HG03039 (cell line): ENCODE measurements around the gene CCDC7.
"Not testable (repeated sequence)": the region's sequence is repeated elsewhere in the genome, so short reads cannot be mapped to it uniquely, and the experiment has no call there.

Experiments
- ATAC-seq: cut with Tn5 transposase; IDR thresholded peaks from one replicate; pipeline ENCODE4 v1.9.1; 2021; ENCODE audit warnings: mild to moderate bottlenecking, moderate library complexity; ENCODE audit not compliant: unreplicated experiment

Gene CCDC7

DNA sequence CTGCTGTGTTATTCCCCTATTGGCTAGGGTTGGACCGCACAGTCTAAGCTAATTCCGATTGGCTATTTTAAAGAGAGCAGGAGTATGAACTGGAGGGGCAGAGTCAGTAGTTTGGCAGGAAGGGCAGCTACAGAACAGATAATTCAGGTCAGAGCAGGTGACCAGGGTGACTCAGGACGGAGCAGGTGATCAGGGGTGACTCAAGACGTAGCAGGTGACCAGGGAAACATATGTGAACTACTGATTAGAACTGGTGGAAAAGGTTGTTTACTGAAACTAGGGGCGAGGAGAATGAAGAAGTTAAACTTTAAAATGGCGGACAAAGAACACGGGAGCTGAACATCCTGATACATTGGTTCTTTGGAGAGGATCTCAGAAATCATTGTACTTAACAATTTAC lies 102.3 kb downstream of the CCDC7 start:
- no peak for ATAC-seq

DNA sequence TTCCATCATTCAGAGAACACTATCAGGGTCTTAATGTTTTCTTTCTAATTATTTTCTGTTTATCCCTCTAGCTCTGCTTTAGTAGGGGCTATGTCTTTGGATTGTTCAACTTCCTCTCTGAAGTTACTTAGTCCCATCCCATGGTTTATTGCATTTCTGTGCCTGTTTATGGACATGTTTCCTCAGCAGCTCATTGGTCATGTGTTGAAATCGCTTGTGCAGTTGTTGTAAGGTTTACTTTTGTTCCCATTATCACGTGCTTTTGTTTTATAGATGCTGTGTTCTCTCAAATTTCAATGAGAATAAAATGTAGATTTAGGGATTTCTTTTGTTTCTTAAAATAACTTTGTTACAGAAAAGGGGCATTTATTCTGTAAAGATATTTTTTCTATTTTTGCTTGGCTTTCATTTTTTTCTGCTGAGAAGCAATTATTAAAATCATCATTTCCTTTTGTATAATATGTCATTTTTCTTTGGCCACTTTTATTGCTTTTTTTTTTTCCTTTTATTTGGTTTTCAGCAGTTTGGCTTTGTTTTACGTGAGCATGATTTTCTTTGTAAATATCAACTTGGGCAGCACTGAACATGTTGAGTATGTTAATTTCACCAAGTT lies 110.9 kb downstream of the CCDC7 start:
- no peak for ATAC-seq

DNA sequence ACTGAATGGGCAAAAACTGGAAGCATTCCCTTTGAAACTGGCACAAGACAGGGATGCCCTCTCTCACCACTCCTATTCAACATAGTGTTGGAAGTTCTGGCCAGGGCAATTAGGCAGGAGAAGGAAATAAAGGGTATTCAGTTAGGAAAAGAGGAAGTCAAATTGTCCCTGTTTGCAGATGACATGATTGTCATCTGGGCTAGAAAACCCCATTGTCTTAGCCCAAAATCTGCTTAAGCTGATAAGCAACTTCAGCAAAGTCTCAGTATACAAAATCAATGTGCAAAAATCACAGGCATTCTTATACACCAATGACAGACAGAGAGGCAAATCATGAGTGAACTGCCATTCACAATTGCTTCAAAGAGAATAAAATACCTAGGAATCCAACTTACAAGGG lies 116.8 kb downstream of the CCDC7 start:
- not testable (repeated sequence) for ATAC-seq

DNA sequence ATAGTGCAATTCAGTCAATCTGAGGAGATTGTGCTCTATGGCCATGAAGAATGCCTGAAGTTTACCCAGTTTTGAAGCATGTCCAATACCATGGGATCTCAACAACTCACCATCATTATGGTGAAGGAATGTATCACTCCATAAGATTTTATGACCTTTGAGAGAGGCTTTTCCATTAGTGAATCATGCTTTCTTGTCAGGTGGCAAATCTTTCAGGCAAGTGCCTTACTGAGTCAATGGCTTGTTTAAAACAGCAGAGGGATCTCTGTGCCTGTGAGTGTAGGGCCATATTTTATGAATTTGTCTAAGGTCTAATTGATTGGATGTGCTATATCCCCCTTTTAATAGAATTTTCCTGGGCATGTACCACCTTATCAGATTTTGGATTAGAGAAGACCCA lies 131.5 kb downstream of the CCDC7 start:
- no peak for ATAC-seq

DNA sequence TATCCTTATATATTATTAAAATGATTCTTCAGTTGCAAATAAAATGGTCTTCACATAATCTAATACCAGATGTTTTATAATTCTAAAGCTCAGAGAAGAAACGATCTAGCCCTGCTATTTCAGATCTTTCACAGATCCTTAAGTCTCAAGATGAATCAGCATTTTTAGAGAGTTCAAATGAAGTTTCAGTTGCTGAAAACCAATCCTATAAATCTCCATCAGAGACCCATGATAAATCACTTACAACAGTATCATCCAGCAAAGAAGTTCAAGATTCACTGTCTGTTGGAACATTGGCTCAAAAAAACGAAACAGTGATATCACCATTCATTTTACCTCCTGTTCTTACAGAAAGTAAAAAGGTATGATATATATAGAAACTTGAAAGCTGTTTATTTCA lies 137.0 kb downstream of the CCDC7 start:
- ATAC-seq = no peak

DNA sequence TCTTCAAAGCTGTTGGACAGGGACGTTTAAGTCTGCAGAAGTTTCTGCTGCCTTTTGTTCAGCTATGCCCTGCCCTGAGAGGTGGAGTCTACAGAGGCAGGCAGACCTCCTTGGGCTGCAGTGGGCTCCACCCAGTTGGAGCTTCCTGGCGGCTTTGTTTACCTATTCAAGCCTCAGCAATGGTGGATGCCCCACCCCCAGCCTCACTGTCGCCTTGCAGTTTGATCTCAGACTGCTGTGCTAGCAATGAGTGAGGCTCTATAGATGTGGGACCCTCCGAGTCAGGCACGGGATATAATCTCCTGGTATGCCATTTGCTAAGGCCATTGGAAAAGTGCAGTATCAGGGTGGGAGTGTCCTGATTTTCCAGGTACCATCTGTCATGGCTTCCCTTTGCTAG lies 152.1 kb downstream of the CCDC7 start:
- ATAC-seq = not testable (repeated sequence)

DNA sequence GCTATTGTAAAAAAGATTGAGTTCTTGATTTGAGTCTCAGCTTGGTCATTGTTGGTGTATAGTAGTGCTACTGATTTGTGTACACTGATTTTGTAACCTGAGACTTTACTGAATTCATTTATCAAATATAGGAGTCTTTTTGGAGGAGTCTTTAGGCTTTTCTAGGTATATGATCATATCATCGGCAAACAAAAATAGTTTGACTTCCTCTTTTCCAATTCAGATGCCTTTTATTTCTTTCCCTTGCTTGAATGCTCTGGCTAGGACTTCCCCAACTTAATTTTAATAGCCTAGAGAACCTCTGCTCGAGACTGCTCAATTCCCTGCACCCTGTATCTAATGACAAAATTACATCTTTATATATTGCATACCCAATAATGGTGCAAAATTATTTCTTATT lies 154.4 kb downstream of the CCDC7 start:
- ATAC-seq = no peak

DNA sequence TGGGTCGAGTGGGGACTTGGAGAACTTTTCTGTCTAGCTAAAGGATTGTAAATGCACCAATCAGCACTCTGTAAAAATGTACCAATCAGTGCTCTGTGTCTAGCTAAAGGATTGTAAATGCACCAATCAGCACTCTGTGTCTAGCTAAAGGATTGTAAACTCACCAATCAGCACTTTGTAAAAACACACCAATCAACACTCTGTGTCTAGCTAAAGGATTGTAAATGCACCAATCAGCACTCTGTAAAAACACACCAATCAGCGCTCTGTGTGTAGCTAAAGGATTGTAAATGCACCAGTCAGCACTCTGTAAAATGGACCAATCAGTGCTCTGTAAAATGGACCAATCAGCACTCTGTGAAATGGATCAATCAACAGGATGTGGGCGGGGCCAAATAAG lies 155.6 kb downstream of the CCDC7 start:
- ATAC-seq = not testable (repeated sequence)

DNA sequence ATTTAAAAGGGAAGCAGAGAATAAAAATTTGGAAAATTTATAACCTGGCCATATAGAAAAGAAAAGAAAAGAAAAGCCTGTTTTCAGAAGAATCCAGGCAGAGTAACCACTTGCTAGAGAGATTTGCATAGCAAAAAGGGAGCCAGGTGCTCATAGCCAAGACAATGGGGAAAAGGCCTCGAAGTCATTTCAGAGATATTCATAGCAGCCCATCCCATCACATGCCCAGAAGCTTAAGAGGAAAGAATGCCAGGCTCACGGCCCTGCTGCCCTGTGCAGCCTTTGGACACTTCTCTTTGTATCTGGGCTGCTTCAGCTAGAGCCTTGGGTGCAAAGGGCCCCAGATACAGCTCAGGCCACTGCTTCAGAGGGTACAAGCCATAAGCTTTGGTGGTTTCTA lies 159.8 kb downstream of the CCDC7 start:
- ATAC-seq = no peak

DNA sequence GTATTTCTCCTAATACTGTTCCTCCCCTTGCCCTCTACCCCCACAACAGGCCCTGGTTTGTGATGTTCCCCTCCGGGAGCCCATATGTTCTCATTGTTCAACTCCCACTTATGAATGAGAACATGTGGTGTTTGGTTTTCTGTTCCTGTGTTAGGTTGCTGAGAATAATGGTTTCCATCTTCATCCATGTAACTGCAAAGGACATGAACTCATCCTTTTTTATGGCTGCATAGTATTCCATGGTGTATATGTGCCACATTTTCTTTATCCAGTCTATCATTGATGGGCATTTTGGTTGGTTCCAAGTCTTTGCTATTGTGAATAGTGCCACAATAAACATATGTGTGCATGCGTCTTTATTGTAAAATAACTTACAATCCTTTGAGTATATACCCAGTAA lies 164.6 kb downstream of the CCDC7 start:
- ATAC-seq = not testable (repeated sequence)

DNA sequence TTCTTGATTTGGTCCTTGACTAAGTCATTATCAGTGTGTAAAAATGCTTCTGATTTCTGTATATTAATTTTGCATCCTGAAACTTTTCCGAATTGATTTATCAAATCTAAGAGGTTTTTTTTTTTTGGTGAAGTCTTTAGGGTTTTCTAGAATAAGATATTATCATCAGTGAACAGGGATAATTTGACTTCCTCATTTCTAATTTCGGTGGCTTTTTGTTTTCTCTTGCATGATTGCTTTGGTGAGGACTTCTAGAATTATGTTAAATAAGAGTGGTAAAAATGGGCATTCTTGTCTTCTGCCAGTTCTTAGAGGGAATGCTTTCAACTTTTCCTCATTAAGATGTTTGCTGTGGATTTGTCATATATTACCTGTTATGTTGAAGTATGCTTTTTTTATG lies 170.5 kb downstream of the CCDC7 start:
- no peak for ATAC-seq

DNA sequence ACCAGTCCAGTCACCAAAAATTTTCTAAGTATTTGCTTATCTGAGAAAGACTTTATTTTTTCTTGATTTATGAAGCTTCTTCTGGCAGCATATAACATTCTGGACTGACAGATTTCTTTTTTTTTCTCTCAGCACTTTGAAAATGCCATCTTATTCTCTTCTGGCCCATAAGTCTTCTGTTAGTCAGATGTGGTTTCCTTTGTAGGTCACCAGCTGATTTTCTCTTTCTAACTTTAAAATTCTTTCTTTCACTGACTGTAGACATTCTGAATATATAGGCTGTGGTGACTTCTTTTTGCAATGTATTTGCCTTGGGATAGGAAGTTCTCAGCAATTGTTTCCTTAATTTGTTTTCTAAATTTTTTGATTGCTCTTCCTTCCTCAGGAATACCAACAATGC lies 172.5 kb downstream of the CCDC7 start:
- no peak for ATAC-seq

DNA sequence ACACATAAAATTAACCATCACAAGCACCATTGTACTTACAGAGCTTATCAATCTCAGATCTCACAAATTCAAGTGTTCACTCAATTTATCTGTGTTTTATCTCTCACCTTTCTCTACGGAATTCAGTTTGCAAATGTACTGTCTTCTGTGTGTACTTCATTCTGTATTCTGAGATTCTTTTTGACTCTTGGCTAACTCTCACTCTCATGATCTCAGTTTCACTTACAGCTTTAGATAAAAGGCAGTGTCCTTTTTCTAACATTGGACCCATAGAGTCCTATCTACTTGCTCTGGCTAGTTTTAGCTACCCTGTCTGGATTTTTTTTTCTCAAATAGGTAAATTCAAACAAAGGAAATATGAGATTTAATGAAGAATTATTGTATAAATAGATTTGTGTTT lies 176.0 kb downstream of the CCDC7 start:
- no peak for ATAC-seq

DNA sequence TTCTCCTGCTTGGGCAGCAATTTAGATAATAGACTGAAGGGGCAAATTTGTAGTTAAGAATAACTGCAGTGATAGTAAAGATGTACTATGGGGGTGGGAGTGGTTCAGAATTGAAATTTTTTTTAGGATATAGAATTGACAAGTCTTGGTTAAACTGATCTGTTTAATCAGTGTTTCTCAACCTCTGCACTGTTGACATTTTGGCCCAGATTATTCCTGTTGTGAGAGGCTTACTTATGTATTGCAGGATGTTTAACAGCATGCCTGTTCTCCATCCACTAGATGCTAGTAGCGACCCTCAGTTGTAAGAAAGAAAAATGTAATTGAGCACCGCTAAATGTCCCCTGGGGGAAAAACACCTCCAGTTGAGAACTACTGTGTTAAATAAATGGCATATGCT lies 176.5 kb downstream of the CCDC7 start:
- ATAC-seq = no peak

DNA sequence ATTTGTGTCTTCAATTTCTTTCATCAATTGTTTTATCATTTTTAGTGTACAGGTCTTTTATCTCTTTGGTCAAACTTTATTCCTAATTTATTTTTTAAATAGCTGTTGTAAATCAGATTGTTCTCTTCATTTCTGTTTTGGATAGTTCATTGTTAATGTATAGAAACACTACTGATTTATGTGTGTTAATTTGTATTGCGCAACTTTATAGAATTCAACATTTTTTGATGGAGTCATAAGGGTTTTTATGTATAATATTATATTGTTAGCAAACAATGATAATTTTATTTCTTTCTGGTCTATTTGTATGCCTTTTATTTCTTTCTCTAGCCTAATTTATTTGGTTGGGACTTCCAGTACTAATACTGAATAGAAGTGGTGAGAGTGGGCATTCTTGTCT lies 181.2 kb downstream of the CCDC7 start:
- no peak for ATAC-seq

DNA sequence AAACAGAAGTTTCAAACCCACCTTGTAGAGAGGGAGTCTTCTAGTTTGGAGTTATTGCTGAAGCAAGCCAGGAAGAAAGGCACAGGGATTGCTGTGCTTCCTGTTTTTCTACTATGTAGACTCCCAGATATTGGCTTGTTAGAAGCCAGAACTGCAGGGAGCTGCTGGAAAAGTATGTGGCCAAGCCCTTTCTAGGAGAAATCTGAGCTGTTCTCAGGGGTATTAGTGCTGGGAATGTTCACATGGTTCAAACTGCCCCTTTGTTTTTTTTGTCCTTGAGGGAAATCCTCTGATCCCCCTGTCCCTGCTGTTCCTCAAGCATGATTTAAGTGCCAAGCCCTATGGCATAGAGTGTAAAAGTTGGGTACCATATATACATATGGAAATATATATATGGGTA lies 184.0 kb downstream of the CCDC7 start:
- no peak for ATAC-seq

DNA sequence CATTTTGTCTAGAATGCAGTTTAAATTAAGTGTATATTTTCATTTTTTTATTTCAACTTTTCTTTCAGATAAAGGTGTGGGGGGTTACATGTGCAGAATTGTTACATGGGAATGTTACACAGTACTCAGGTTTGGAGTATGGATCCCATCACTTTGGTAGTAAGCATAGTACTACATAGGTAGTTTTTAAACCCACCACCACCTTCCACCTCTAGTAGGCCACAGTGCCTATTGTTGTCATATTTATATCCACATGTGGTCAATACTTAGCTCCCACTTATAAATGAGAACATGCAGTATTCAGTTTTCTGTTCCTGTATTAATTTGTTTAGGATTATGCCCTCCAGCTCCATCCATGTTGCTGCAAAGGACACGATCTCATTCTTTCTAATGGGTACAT lies 200.6 kb downstream of the CCDC7 start:
- ATAC-seq = no peak

DNA sequence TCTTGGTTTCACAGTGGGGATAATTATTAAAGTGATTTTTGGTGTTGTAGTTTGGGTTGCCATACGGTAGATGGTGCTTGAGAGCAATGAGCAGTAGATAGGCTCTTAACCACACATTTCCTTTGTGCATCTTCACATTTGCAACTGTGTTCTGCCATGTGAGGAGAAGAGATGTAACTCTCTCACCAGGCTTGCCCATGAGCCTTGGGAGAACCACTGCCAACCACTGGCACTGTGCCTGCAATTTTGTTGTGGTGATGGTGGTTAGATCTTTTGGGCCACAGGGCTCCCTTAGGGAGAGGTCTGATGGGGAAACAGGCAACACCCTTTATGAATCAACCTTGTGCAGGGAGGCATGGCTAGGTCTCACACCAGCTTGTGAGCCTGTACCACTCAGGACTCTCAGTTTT lies 204.3 kb downstream of the CCDC7 start:
- no peak for ATAC-seq

DNA sequence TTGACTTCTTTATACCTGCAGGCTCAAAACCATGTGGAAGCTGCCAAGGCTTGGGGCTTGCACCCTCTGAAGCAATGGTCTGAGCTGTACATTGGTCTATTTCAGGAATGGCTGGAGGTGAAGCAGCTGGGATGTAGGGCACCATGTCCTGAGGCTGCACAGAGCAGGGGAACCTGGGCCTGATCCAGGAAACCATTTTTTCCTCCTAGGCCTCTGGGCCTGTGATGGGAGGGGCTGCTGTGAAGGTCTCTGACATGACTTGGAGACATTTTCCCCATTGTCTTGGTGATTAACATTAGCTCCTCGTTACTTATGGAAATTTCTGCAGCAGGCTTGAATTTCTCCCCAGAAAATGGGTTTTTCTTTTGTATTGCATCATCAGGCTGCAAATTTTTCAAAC lies 211.5 kb downstream of the CCDC7 start:
- ATAC-seq = not testable (repeated sequence)

DNA sequence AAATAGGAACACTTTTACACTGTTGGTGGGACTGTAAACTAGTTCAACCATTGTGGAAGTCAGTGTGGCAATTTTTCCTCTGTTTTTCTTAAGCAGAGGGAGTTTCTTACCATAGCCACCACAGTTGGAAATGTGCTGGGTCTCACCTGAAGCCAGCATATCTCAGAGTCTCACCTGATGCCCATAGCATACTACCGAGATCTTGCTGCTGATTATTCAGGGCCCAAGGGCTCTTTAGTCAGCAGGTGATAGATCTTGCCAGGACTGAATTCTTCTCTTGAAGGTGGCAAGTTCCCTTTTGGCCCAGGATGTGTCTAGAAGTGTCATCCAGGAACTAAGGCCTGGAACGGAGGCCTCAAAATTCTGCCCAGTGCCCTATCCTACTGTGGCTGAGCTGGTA lies 215.4 kb downstream of the CCDC7 start:
- no peak for ATAC-seq

DNA sequence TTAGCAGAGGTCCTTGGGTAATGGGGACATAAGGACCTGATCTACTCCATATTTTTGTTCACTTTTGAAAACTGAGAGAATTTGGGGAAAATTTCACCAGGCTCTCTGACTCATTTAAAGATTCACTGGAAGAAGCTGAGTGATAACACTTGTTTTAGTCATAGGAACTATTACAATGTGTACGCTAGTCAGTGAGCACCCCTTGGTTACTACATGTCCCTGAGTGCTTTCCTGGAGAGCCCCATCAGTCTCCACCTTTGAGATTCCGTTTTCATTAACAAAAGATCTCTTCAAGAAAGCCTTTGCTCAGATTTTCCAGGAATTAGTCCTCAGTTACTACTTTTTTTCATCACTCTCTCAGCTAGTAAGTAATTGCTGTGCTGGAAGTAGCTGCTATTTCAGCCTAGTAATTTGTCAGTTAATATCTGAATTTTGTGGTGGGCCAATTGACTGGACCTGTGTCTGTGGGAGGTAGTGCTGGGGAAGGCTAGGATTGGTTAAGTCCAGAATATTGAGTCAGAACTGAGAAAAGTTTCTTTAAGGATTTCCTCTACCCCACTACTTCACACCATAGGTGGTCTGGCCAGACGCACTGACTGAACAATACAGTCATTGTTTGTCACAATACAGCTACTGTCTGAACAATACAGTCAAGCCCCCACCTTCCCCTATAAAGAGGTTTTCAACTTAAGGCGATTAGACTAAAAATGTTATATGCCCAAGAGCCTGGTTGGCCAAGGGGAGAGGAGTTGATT lies 235.0 kb downstream of the CCDC7 start:
- ATAC-seq = no peak

DNA sequence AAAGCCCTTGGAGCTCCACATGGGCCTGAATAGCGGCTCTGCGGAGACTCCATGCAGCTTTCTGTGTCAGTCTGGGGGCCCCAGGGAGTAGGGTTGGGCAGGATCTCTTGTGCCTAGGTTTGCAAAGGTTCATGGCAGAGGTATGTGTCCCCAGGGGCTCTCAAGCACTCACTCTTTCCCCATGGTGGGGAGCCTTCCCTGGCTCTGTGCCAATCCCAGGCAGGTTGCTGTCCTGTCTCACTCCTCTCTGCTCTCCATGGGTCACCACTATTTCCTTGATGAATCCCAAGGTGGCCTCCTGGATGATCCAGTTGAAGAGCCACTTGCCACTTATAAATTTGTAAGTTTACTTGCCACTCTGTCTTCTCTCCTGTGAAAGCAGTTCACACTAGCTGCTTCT lies 238.4 kb downstream of the CCDC7 start:
- no peak for ATAC-seq

DNA sequence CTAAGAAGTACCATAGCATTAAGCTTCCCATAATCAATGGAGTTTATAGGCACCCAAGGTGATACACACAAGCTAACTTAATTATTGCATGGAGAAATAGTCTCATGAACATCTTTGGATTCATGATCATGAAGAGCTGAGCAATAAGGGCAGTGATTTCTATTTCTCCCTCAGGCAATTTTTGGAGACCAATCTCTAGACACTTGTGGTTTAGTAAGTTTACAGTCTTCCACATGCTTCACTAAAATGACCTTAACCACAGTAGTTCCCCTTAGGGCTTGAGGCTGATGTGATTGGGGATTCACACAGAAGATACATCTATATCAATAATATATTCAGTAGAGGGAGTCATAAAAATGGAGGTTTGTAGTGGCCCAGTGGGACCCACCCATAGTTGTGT lies 241.2 kb downstream of the CCDC7 start:
- no peak for ATAC-seq
